Measurements from ENCODE around the gene INS.

DNA sequence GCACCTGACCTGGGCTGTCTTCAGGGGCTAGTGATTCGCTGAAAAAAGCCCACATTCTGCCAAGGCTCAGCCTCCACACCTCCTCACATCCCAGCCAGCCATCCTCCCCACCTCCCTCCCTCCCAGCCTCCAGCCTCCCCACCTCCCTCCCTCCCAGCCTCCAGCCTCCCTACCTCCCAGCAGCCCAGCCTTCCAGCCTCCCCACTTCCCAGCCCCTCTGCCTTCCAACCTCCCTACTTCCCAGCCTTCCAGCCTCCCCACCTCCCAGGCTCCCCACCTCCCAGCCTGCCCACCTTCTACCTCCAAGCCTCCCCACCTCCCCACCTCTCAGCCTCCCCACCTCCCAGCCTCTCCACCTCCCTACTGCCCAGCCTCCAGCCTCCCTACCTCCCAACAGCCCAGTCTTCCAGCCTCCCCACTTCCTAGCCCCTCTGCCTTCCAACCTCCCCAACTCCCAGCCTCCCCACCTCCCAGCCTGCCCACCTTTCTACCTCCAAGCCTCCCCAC is 44.3 kb upstream of the INS start:
- no peak for TF ChIP-seq POLR2A (IDR thresholded peaks at IDR 0.05)
- TF ChIP-seq, protein P1, sequence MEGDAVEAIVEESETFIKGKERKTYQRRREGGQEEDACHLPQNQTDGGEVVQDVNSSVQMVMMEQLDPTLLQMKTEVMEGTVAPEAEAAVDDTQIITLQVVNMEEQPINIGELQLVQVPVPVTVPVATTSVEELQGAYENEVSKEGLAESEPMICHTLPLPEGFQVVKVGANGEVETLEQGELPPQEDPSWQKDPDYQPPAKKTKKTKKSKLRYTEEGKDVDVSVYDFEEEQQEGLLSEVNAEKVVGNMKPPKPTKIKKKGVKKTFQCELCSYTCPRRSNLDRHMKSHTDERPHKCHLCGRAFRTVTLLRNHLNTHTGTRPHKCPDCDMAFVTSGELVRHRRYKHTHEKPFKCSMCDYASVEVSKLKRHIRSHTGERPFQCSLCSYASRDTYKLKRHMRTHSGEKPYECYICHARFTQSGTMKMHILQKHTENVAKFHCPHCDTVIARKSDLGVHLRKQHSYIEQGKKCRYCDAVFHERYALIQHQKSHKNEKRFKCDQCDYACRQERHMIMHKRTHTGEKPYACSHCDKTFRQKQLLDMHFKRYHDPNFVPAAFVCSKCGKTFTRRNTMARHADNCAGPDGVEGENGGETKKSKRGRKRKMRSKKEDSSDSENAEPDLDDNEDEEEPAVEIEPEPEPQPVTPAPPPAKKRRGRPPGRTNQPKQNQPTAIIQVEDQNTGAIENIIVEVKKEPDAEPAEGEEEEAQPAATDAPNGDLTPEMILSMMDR (IDR thresholded peaks at IDR 0.05) = no peak

Measured in esophagus squamous epithelium (tissue), 4 donors.